ENCODE data around the gene ALDH3B2.

GRCh38 chr11:67648140-67648795, 26.2 kb downstream of the ALDH3B2 start:
- TF ChIP-seq, protein P1, sequence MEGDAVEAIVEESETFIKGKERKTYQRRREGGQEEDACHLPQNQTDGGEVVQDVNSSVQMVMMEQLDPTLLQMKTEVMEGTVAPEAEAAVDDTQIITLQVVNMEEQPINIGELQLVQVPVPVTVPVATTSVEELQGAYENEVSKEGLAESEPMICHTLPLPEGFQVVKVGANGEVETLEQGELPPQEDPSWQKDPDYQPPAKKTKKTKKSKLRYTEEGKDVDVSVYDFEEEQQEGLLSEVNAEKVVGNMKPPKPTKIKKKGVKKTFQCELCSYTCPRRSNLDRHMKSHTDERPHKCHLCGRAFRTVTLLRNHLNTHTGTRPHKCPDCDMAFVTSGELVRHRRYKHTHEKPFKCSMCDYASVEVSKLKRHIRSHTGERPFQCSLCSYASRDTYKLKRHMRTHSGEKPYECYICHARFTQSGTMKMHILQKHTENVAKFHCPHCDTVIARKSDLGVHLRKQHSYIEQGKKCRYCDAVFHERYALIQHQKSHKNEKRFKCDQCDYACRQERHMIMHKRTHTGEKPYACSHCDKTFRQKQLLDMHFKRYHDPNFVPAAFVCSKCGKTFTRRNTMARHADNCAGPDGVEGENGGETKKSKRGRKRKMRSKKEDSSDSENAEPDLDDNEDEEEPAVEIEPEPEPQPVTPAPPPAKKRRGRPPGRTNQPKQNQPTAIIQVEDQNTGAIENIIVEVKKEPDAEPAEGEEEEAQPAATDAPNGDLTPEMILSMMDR (IDR thresholded peaks at IDR 0.05; ENCODE audit: insufficient read depth, low read length, poor library complexity, severe bottlenecking) = peak; percentile 70
- no peak for TF ChIP-seq EZH2phosphoT487 (conservative IDR thresholded peaks at IDR 0.05; ENCODE audit: low read length)
